Activated CD4-positive, alpha-beta T cell treated with anti-CD3 and anti-CD28 coated beads, Interleukin-2, amount 50 U/mL, for 48 hours (primary cell): Measurements from ENCODE around the gene PRKAA1.
"Not testable (repeated sequence)": the region's sequence is repeated elsewhere in the genome, so short reads cannot be mapped to it uniquely, and the experiment has no call there.

Experiments
- DNase-seq, 2 experiments: peaks; one replicate each; pipeline ENCODE4 v3.0.0-alpha.2; 2020

Gene PRKAA1

DNA sequence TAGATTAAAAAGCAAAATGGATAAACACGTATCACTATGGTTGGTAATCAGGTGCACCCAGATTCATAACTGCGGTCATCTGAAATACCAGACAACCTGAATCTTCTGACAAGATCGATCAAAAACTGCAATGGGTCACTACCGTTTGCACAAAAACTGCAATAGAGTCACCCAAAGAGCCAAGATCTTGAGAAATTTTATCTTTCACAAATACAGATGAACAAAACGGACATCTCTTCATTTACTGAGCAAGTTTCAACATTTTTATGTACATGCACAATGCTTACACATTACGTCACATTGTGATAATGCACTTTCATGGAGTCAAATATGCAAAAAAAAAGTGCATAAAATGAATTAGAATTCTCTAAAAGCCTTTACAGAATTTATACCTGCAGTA is 18.6 kb downstream of the PRKAA1 start:
- DNase-seq: no peak

DNA sequence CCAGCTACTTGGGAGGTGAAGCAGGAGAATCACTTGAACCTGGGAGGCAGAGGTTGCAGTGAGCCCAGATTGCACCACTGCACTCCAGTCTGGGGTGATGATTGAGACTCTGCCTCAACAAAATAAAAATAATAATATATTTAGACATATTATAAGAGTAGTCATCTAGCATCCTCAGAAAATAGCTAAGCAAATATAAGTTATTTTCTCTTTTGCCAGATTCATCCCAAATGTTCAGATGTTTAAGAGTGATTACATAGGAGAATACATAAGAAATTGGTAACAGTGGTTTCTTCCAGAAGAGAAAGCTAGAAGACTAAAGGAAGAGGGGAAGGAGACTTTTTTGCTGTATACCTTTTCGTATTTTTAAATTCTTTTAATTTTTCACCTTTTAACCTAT is 20.0 kb downstream of the PRKAA1 start:
- no peak for DNase-seq

DNA sequence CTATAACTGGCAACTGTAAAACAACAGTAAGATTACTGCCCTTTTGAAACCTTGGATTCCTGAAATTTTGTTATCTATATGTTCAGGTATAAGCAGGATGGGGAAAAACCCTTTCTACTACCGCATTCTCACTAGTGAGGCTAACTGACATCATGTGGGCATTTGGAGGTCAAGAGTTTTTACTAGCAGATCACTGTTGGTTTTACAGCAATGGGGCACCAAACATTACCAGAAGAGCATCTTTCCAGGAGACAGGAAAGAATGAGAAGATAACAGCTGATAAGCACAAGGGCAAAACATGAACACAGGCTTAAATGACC is 21.6 kb downstream of the PRKAA1 start:
- no peak for DNase-seq

DNA sequence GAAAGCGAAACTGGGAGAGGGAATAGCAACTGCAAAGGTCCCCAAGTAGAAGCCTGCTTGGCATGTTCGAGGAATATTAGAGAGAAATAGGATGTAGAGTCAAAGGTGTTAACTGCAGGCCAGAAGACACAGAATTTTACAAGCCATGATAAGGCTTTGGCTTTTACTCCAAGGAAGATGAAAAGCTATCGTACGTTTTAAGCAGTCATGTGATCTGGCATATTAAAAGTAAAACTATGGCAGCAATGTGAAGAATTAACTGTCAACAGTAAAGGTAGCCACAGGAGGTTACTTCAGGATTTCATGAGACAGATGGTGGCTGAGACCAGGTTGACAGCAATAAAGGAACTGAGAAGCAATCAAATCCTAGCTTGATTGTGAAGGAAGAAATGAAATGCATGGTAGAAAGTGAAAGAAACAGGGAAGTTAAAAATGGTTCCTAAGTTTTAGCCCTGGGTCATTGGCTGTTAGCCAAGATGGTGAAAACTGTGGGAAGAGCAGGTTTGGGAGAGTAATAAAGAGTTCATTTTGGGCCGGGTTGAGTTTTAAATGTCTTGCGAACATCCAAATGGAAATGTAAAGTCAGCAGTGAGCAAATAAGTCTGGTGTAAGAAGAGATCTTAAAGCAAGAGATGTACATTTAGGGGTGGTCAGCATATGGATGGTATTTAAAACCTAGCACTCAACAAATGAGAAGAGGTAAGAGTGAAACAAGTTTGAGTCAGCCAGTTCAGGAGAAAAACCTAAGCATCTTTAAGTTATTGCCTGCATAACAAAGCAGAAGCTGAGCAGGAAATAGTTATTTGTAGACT is 22.1 kb downstream of the PRKAA1 start:
- DNase-seq: no peak

DNA sequence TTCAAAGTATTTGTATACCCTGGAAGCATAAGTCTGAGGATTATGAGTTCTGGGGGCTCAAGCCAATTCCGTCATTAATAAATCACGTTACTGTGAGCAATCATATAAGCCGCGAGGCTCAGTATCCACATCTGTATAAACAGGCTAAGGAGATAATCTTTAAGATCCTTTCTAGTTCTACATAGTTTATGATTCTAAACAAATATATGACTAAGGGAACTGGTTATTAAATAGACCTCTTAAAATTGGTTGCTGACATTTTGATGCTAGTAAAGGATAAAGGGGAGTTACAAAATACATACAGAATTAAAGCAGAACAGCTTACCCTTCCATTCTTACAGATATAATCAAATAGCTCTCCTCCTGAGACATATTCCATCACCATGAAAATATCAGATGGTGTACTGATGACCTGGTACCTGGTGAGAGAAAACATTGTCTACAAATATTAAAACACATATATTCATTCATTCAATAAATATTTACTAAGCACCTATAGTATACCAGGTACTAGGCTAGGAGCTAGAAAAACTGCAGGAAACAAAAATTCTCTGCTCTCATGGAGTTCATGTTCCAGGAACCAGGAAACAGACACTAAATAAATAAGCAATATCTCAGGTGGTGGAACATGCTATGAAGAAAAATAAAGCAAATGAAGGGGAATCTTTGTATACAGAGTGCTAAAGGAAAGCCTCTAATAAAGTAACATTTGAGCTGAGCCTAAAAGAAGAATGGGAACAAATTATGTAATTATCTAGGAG is 22.9 kb downstream of the PRKAA1 start:
- DNase-seq: no peak

DNA sequence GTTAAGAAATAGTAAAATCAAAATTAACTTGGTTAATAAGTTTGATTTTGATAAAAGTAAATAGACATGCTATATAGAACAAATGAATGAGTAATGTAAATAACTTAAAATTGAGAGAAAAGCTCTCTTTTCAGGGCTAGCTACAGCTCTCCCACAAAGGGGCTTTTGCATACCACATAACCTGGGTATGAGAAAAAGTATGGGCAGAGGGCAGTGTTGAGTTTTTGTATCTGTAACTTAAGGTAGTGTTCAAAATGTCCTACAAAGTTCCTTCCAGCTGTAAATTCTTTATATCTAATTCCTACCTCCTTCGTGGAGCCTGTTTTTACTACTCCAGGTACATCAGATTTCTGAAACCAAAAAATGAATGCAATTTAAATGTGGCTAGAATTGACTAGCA is 23.6 kb downstream of the PRKAA1 start:
- no peak for DNase-seq

DNA sequence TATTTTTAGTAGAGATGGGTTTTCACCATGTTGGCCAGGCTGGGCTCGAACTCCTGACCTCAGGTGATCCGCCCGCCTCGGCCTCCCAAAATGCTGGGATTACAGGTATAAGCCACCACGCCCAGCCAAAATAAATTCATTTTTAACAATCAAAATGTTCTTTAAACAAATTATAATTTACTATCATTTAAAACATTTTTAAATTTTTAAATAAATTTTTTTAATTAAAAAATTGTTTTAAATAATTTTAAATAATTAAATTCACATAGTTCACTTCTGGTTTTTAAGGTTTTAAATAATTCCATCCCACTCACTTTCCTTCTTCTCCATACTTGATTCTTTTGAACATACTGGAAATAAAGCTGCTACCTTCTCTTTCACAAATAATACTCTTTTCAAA is 27.4 kb downstream of the PRKAA1 start:
- no peak for DNase-seq

DNA sequence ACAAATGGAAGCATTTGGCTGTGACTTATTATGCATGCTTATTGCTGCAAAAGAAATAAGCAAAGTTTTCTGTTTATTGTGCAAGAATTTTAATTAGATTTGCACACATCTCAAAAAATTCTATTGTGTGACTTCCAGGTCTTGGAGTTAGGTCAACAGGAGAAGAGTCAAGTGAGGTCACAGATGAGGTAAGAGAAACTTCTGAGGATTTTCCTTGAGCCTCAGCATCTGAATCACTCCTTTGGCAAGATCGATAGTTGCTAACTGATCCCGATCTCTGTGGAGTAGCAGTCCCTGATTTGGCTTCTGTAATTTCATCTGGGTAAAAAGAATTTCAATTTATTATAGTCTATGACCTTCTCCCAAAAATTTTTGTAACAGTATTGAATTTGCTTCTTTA is 35.5 kb downstream of the PRKAA1 start:
- no peak for DNase-seq

DNA sequence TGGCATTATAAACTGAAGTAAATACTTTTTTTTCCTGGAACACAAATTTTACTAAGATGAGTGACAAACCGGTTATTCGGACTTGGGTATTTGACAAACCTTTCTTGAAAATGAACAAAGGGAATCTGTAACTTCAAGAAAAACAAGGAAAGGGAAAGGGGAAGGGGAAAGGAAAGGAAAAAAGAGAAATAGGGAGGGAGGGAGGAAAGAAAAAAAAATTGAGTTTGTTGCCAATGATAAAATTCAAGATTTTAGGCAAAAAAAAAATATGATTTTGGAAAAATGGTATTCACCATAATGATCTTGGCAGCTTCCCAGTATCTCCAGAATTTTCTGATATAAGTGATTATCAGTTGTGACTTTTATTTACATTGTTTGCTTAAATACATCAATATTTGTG is 40.8 kb downstream of the PRKAA1 start:
- DNase-seq: no peak

DNA sequence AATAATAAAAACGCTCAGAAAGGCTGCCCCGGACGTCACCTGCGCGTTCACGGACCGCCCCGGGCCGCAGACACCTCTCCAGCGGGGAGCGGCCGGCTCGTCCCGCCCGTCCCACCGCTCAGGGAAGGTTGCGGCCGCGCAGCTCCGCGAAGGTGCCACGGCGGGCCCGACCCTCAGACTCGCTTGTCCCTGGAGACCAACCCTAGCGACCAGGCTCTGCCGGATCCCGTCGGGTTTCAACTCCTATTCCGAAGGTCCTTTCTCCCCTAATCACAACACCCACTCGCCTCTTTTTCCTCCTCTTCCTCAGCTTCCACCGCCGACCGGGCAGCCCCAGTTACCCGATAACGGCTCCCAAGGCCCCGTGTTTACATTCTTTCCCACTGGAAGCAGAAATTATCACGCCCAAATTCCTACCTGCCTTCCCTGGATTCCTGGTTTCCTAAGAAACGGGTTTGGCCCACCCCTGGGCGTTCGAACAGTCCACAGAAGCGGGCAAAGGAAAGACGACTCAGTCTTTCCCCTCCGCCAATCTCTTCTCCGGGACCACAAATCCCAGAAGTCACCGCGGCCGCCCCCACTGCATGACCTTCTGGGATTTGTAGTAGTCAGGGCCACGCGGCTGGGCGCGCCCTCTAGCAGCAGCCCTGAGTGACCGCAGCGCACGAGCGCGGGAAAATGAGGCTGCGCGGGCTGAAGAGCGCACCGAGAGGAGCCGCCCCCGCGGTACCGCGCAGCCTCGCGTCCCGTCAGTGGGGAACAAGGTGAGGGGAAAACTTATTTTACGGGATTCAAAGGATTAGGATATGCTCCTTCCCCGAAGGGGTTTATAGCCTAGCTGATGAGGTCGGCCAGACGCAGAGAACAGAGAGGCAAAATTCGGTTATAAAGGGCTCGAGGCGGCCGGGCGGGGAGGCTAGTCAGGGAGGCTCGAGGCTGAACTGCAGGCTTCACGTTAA is 42.5 kb downstream of the PRKAA1 start, which contains the start of gene TTC33:
Gene TTC33 (minus strand): TSS at position 555 of the 959 bp plus-strand sequence. CDS start 8,943 bp downstream, outside the sequence.
- DNase-seq: peak; percentile 96 to 97

DNA sequence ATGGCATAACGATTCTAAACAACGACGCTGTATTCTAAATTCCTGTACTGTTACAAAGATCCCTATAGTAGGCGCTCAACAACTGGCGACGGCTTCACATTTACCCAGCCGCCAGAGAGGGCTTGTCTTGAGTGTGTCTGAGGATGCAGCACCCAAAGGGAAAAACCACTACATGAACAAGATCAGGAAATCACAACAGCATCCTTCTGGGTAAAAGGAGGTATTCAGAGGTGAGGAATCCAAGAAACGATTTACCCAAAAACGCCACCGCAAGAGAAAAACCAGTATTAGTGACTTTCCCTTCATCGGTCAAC is 43.1 kb downstream of the PRKAA1 start:
- peak; percentile 66 to 75 for DNase-seq

DNA sequence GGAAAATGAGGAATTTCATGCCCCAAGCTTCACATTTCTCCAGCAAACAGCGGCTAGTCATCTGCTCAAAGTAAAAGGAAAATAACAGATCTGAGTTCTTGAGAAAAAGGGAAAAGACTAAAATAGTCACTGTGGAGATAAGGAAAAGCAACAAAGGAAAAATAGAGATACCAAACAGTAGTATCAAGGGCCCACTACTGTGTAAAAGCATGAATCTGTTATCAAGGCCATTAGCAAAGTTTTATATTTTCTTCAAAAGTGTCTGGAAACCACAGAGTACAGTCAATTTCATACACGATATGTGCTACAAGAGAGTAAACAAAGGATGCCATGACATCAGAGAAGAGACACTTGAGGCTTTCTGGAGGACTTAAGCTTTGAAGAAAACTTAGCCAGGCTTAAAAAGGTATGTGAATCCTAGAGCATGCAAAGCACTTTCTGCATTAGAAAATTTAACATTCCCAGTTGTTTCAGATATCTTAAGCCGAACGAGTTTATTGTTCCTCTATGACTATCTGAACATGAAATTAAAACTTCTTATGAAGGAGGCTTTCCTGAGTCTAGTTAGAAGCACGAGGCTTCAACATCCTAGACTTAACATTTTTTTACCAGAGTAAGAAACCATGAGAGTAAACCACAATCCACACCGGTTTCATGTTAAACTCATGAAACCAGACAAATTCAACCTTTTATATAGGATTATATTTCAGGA is 43.6 kb downstream of the PRKAA1 start:
- DNase-seq: no peak

DNA sequence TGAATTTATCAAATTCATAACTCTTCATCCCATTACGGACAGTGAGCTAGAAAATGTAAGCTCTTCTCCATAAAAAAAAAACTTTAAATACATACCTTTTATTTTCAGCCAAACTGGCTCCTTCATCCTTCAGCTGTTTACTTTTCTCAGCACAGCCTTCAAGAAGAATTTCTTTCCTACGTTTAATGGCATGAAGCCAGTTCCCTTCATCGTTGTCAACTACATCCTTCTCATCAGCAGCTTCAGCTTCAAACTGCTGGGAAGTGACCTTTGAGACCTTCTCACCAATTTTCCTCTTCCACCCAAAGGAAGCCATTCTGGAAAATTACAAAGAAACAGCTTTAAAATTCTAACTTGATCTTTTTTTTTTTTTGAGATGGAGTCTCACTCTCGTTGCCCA is 51.5 kb downstream of the PRKAA1 start:
- DNase-seq: no peak

DNA sequence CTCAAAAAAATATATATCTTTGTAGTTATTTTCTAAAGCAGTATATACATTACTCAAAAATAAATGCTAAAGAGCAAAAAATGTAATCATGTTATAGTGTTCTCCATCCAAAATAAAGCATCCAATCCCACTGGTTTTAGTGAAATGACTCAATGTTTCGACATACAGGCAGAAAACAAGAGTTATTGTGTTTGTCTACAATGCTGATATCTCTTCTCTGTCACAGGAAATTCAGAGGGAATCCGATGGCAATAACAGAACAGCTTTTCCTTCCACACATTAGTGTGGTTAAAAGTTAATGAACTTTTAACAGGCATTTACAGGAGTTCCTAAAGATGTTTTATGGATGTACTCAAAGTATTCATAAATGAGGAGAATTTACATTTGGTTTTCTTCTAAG is 54.4 kb downstream of the PRKAA1 start:
- DNase-seq: no peak

DNA sequence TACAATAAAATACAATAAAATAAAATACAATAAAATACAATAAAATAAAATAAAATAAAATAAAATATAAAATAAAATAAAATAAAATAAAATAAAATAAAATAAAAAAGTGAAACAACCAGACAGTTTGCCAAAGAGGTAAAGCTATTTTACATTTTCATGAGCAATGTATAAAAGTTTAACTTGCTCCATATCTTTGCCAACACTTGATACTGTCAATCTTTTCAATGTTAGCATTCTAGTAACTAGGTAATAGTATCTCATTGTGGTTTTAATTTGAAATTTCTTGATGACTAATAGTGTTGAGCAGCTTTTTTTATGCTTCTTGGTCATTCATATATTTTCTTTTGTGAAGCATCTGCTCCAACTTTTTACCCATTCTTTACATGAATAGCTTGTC is 59.7 kb downstream of the PRKAA1 start:
- DNase-seq: no peak

DNA sequence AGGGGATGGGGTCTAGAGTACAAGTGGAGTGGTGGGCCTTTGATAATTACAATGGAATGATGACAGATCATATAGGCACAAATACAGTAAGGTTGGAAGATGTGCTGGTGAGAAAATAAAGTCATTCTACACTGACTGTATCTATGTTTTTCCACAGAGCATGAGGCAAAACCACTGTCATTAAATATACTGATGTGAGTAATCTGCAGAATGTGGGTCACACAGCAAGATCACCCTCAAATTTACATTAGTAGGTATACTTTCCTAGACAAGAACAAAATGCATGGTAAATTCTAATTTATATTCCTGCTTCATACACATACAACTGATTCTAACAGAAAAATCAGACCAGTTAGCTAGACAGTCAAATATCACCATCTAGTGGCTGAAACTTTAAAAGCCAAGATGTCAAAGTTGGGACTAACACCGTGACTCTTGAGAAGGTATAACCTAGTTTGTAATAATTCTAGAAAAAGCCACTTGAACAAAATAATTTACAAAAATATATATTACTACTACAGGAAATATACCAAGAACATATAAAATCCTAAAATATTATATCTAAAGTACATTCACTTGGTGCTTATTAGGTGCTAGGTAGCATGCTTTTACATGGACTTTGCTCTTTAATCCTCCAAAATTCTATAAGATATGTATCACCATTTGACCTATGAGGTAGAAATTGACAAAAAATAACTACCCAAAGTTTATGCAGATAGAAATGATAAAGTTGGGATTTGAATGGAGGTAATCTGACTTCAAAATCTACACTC is 61.9 kb downstream of the PRKAA1 start:
- no peak for DNase-seq

DNA sequence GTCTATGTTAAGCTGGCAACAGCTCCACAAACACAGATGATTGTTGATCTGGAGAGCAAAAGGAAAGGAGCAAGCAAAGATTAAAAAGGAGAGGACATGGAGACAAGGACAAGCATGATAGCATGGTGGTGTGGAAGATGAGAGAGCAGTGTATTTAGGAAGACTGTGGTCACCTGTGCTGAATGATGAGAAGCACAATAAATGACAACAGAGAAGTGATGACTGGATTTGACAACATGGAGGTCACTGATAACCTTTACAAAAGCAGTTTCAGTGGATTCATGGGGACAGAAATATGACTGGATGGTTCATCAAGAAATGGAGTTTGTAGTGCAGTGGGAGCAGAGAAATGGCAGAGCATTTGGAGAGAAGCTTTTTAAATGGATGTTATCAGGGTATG is 62.6 kb downstream of the PRKAA1 start:
- DNase-seq: no peak

DNA sequence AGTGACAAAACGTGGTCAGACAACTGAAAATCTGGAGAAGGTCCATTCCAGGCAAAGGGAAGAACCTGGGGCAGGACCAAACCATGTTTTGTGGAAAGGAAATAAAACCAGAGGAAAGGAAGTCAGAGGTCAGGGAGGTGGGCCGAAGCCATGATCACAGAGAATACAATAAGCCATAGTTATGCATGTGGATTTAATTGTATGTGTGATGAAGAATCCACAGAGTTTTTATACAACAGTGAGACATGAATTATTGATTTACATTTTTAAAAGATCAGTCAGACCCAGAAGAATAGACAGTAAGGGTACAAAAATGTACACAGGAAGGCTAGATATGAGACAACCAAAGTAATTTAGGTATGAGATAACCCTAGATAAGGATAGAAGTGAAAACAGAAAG is 63.2 kb downstream of the PRKAA1 start:
- no peak for DNase-seq

DNA sequence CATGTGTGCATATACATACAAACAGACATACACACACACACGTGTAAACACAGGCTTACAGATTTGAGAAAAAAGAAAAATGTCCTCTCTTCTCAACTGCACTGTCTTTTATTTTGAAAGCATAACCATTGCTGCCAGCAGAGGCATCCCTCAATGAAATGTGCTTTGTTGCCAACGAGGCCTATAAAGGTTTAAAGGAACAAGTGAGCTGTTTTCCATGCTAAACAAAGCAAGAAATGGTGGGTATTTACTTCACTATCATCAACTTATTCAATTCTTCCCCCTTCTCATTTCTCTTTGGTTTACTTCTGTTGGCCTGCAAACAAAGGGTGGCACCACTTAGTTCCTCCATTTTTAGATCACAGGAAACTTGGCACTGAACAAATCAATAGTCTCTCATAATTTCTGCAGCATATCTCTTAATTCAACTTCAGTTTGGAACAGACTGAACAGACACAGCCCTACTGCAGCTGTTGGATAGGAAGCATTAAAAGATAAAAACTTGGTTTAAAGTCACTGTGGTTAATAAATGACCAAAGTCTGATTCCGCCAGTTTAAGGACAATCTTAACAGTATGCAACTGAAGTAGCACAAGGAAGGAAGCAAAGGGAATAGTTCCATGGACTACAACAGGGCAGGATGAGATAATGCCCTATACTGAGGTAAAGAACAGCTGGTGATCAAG is 64.2 kb downstream of the PRKAA1 start:
- no peak for DNase-seq

DNA sequence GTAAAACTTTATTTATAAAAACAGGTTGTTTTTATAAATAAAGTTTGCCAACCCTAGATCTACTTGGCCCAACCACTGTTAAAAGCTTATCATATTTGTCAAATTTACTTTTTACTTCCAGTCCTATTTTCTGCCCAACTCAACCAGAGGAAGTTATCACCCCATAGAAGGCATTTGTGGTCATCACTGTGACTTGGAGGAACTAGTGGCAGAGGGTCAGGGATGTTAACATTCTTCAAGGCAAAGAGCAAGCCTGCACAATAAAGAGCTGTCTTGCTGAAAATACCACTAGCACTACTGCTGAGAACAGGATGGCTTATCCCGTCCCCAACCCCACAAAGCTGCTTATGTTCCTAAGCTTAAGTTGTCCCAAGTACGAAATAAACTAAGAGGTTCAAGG is 64.7 kb downstream of the PRKAA1 start:
- no peak for DNase-seq

DNA sequence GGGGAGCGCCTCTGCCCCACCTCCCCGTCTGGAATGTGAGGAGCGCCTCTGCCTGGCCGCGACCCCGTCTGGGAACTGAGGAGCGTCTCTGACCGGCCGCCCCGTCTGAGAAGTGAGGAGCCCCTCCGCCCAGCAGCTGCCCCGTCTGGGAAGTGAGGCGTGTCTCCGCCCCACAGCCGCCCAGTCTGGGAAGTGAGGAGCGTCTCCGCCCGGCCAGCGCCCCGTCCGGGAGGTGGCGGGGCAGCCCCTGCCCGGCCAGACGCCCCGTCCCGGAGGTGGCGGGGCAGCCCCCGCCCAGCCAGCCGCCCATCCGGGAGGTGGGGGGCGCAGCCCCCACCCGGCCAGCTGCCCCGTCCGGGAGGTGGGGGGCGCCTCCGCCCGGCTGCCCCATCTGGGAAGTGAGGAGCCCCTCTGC is 75.7 kb downstream of the PRKAA1 start:
- not testable (repeated sequence) for DNase-seq
